Ovary (tissue), 9 donors: Measurements from ENCODE around the gene AP5Z1. TPM values are rescaled to one million over a fixed set of nuclear protein-coding genes. Genes with fewer than 3 reads are reported as not detected.

Experiments
- DNase-seq, 5 donors: peaks; one replicate each; pipeline ENCODE4 v3.0.0-alpha.2; 2019 to 2020
- H3K27ac ChIP-seq, 2 donors: fragments of 200-600 bp; one replicate each; pipeline versions ENCODE4 v1.5.1 to v1.8.0; 2019 to 2022
- H3K27me3 ChIP-seq: fragments of 200-600 bp; one replicate; pipeline ENCODE4 v1.8.0; 2022
- H3K36me3 ChIP-seq: fragments of 200-600 bp; sonication (generic); one replicate; pipeline ENCODE4 v1.5.1; 2019
- H3K4me1 ChIP-seq: one replicate; pipeline ENCODE4 v1.8.1; 2013; ENCODE audit warnings: mild to moderate bottlenecking, moderate library complexity; ENCODE audit not compliant: insufficient read depth
- H3K4me3 ChIP-seq: fragments of 200-600 bp; sonication (generic); one replicate; pipeline ENCODE4 v1.5.1; 2017
- H3K9me3 ChIP-seq, 2 donors: fragments of 200-600 bp in 1 of 2; sonication (generic) in 1 of 2; one replicate each; pipeline versions ENCODE4 v1.5.1 to v1.8.1; 2013 to 2019; ENCODE audit warnings: mild to moderate bottlenecking in 1 of 2, moderate library complexity in 1 of 2
- CTCF ChIP-seq, 3 donors: fragments of 450-650 bp in 2 of 3; fragments of 200-600 bp in 1 of 3; IDR thresholded peaks; one replicate each; pipeline versions ENCODE4 v1.5.1 to v1.8.0; 2016 to 2022; ENCODE audit warnings: antibody characterized with exemption in 3 of 3, mild to moderate bottlenecking in 1 of 3
- EP300 ChIP-seq: sonication (generic); formaldehyde crosslinking; IDR thresholded peaks from one replicate; pipeline ENCODE4 v1.6.1; 2017; ENCODE audit warnings: antibody characterized with exemption
- POLR2A ChIP-seq: fragments of 450-650 bp; IDR thresholded peaks from one replicate; pipeline ENCODE4 v1.6.1; 2017; ENCODE audit warnings: antibody characterized with exemption, mild to moderate bottlenecking, moderate library complexity
- WGBS, 3 donors: extraction: QIAGEN DNeasy Blood & Tissue Kit in 1 of 3; methylation state at CpG; one replicate each; pipeline versions ENCODE4 v1.1.5 to v1.1.7; 2013 to 2017; 5-methylcytosine and 5-hydroxymethylcytosine counted together
- intact Hi-C, 4 donors: fragments of 100-400 bp; cut with DNase I; formaldehyde crosslinking; loops; one replicate each; pipeline versions ENCODE4 v1.11.0 to v1.15.1; 2022 to 2023
- polyA plus RNA-seq, 2 donors: library from polyadenylated mRNA; stranded (reverse); fragments of 200-250 nt in 1 of 2; fragments of 350-450 nt in 1 of 2; fragmentation: Illumina TruSeq in 1 of 2; extraction: RNeasy Lipid Tissue Mini Kit (QIAGEN cat#74804) in 1 of 2; gene quantifications; one replicate each; pipeline ENCODE4 v1.2.3, GENCODE V29; 2013 to 2014
- total RNA-seq, 7 donors: library from RNA; depleted of rRNA in 2 of 7; stranded (reverse); fragments of >200 nt in 2 of 7; fragmentation: NEBNext Ultra II Directional in 3 of 7; extraction: Animal tissue kit (Norgen Biotek cat#: 25700) in 3 of 7; gene quantifications; one replicate each; pipeline versions ENCODE4 v1.1.0 to v1.2.4, GENCODE V29; 2016 to 2023
- donor health status: DM: no; HTN: no; CAD: no; lungs with moderate emphysema.
- donor health status: DM: no; HTN: no; CAD: no.
- donor health status: Bipolar disorder and iron deficiency.
- donor health status: DM: yes; HTN: yes; CAD: no.
- donor health status: DM: no; HTN: no; CAD: no.
- donor health status: DM: yes; HTN: yes; CAD: no.

Gene AP5Z1
- total and polyA plus RNA-seq, 9 donors = 2.4 to 37.3 (median 23.1) TPM

DNA sequence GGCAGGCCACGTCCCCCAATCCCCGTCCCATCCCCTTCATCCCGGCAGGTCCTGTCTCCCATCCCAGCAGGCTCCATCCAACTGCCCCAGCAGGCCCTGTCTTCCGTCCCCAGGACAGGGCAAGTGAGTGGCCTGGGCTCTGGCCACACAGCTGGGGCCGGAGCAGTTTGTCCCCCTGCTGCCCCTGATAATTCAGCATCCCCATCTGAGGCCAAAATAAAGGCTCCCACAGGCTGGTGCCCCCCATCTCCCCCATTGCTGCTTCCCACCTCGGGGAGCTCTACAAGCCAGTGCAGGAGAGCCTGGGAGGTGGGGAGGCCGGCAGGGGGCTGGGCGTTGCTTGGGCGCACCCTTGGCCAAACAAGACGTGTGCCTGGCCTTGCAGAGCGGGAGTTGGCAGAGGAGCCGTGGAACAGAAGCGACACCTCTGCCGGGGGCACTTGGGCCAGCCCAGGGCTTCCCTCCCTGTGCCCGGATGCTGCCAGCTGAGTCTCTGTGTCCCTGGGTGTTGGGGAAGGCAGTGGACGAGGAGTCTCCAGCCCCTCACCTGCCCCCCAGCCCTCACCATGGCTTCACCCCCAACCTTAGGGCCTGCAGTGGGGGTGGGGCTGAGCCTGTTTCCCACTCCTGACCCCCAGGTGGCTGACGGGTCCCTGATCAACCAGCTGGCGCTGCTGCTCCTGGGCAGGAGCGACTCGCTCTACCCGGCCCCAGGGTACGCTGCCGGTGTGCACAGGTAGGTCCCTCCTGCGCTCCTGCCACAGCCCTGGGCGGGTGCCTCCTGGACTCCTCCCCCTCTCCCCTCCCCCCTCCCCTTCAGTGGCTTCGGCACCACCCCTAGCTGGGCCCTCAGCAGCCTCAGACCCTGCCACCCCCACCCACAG is 14.0 kb downstream of the AP5Z1 start:
- H3K27me3 ChIP-seq = no peaks in the 10 kb centered on the region
- peak in 1 of 5 donors; percentile 24 for DNase-seq
- TF ChIP-seq POLR2A (no peak), CTCF (IDR thresholded peaks at IDR 0.05) (no peak), EP300 (no peak)
- no peaks in the 10 kb centered on the region for H3K36me3 ChIP-seq
- H3K27ac ChIP-seq = no peak overlapping the region
- peaks cover 1% of the 10 kb centered on the region for H3K4me1 ChIP-seq
- no peak overlapping the region for H3K4me3 ChIP-seq
- intact Hi-C loops = loop anchor here in 2 of 4 donors (5.0 to 10.0 kb wide), 3 partner anchors 93 to 1802 kb away; partner anchors contain the start of gene RADIL (in 1 of the 2)
- 86 to 89% (median 88%) methylated on average over 26 of the region's 26 CpGs for WGBS, 3 donors
- no peaks in the 10 kb centered on the region for H3K9me3 ChIP-seq

- DNase-seq = no peak
- no peaks in the 10 kb centered on the region for H3K27me3 ChIP-seq
- H3K9me3 ChIP-seq = no peaks in the 10 kb centered on the region
- H3K27ac ChIP-seq = no peak overlapping the region
- intact Hi-C loops = loop anchor here in 2 of 4 donors (5.0 to 10.0 kb wide), 3 partner anchors 92 to 1803 kb away; partner anchors contain the start of gene RADIL (in 1 of the 2)
- peaks cover 1% of the 10 kb centered on the region for H3K4me1 ChIP-seq
- no peaks in the 10 kb centered on the region for H3K36me3 ChIP-seq
- TF ChIP-seq EP300 = no peak
- no peak for TF ChIP-seq POLR2A
- no peak for TF ChIP-seq CTCF (IDR thresholded peaks at IDR 0.05)
- no peak overlapping the region for H3K4me3 ChIP-seq
- WGBS, 3 donors = 72 to 79% (median 78%) methylated on average over 9 of the region's 9 CpGs
Measured at GRCh38 chr7:4790078-4790465, 14.6 kb downstream of the AP5Z1 start.

- WGBS, 3 donors = 89 to 91% (median 90%) methylated on average over 9 to 24 of the region's 24 CpGs
- peak in 2 of 5 donors; percentile 23 to 43 for DNase-seq
- Histone ChIP-seq H3K4me3 (no peak overlapping the region), H3K36me3 (no peaks in the 10 kb centered on the region), H3K9me3 (no peaks in the 10 kb centered on the region), H3K27me3 (no peaks in the 10 kb centered on the region), H3K4me1 (peaks cover 1% of the 10 kb centered on the region), H3K27ac (no peak overlapping the region)
- intact Hi-C loops = loop anchor here in 2 of 4 donors (5.0 to 10.0 kb wide), 3 partner anchors 92 to 1803 kb away; partner anchors contain the start of gene RADIL (in 1 of the 2)
- TF ChIP-seq POLR2A = no peak
- TF ChIP-seq CTCF (IDR thresholded peaks at IDR 0.05) = no peak
- no peak for TF ChIP-seq EP300
Measured at GRCh38 chr7:4790516-4790991, 15.1 kb downstream of the AP5Z1 start.

GRCh38 chr7:4791101-4791737 is 15.8 kb downstream of the AP5Z1 start:
- no peaks in the 10 kb centered on the region for H3K36me3 ChIP-seq
- DNase-seq = peak in 2 of 5 donors; percentile 36 to 50
- H3K4me3 ChIP-seq = no peak overlapping the region
- H3K4me1 ChIP-seq = peaks cover 1% of the 10 kb centered on the region
- H3K27ac ChIP-seq = no peak overlapping the region
- intact Hi-C loops = loop anchor here in 2 of 4 donors (5.0 to 10.0 kb wide), 3 partner anchors 91 to 1804 kb away; partner anchors contain the start of gene RADIL (in 1 of the 2)
- no peak for TF ChIP-seq EP300
- no peak for TF ChIP-seq POLR2A
- no peak for TF ChIP-seq CTCF (IDR thresholded peaks at IDR 0.05)
- no peaks in the 10 kb centered on the region for H3K27me3 ChIP-seq
- 84 to 89% (median 86%) methylated on average over 19 to 25 of the region's 25 CpGs for WGBS, 3 donors
- no peaks in the 10 kb centered on the region for H3K9me3 ChIP-seq
